Kidney epithelial cell (primary cell): ENCODE data around the gene PSMD3. TPM values are rescaled to one million over a fixed set of nuclear protein-coding genes. Genes with fewer than 3 reads are reported as not detected.

Experiments
- DNase-seq: peaks from one replicate; pipeline ENCODE4 v3.0.0-alpha.2; 2010; ENCODE audit warnings: low read depth
- H3K27me3 ChIP-seq: 2 replicates; pipeline ENCODE4 v1.6.0; 2011; ENCODE audit warnings: low read length; ENCODE audit not compliant: control insufficient read depth, insufficient read depth
- H3K36me3 ChIP-seq: 2 replicates; pipeline ENCODE4 v1.5.1; 2011; ENCODE audit warnings: low read length; ENCODE audit not compliant: control insufficient read depth, insufficient read depth
- H3K4me3 ChIP-seq: 2 replicates; pipeline ENCODE4 v1.5.1; 2011; ENCODE audit warnings: low read depth, mild to moderate bottlenecking, control low read depth, low read length
- total RNA-seq: library from RNA; depleted of rRNA; stranded (reverse); fragments of >200 nt; gene quantifications from 2 replicates; pipeline ENCODE4 v1.2.3, GENCODE V29; 2015
- TF ChIP-seq, protein P1 (sequence below): IDR thresholded peaks from 2 replicates; pipeline ENCODE4 v1.5.1; 2011; ENCODE audit warnings: mild to moderate bottlenecking, moderate library complexity, low read length, control low read depth, inconsistent platforms; ENCODE audit not compliant: insufficient read depth, poor library complexity, severe bottlenecking

The PSMD3 gene
- total RNA-seq, 1 donor from 2014 or later, result 104 TPM

DNA sequence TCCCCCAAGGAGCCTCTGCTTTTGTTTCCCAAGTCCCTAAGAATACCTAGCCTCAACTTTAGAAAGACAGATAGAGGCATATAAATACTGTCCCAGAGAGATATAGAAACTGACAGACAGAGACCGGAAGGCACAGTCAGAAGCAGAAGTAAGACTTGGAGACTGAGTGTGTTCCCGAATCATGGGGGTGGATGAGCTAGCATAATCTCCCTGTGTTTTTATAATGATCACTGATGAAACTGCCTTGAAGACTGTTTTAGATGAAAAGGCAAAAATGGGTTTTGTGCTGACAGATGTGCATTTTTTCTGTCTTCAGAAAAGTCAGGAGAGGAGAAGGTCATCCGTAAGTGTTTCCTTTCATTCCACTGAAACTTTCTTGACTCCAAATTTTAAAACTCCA, 8.3 kb upstream of the PSMD3 start:
- Histone ChIP-seq H3K36me3 (no peaks in the 10 kb centered on the region), H3K4me3 (no peak overlapping the region), H3K27me3 (peaks cover 4% of the 10 kb centered on the region)
- TF ChIP-seq, protein P1, sequence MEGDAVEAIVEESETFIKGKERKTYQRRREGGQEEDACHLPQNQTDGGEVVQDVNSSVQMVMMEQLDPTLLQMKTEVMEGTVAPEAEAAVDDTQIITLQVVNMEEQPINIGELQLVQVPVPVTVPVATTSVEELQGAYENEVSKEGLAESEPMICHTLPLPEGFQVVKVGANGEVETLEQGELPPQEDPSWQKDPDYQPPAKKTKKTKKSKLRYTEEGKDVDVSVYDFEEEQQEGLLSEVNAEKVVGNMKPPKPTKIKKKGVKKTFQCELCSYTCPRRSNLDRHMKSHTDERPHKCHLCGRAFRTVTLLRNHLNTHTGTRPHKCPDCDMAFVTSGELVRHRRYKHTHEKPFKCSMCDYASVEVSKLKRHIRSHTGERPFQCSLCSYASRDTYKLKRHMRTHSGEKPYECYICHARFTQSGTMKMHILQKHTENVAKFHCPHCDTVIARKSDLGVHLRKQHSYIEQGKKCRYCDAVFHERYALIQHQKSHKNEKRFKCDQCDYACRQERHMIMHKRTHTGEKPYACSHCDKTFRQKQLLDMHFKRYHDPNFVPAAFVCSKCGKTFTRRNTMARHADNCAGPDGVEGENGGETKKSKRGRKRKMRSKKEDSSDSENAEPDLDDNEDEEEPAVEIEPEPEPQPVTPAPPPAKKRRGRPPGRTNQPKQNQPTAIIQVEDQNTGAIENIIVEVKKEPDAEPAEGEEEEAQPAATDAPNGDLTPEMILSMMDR, result no peak
- DNase-seq, result no peak

DNA sequence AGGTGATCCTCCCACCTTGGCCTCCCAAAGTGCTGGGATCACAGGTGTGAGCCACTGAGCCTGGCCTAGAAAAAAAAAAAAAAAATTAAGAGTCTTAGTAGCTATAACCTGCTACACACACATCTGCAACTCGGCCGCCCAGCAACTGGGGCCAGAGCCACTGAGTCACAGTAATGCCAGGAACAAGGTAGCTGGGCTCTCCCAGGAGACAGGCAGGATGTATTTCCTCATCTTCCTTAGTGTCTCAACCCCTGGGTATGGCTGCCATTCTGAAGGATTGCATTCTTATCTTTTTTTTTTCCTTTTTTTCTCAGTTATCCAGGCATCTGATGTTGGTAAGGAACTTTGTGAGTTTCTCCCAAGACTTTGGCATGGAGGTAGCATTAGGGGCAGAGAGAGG, 7.1 kb upstream of the PSMD3 start:
- H3K27me3 ChIP-seq, result peaks cover 4% of the 10 kb centered on the region
- no peak overlapping the region for H3K4me3 ChIP-seq
- TF ChIP-seq, protein P1, result no peak
- no peak for DNase-seq
- H3K36me3 ChIP-seq, result no peaks in the 10 kb centered on the region

DNA sequence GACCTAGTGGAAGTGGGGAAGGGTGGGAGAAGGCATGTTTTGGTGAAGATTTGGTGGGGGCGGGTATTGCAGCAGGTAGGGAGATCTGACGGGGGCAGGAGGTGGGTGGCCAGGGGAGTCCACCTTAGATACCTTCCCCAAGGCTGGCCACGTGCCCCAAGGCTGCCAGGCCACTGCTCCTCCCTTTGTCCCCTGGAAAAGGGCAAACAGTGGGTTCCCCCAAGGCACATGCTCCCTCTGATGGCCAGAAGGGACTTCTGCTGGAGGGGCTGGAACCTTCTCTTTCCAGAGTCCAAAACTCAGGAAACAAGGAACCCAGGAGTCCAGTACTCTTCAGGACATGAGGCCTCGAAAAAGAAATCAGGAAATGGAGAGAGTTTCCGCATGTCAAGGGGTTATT, 6.2 kb upstream of the PSMD3 start:
- Histone ChIP-seq H3K27me3 (peaks cover 4% of the 10 kb centered on the region), H3K4me3 (no peak overlapping the region), H3K36me3 (no peaks in the 10 kb centered on the region)
- no peak for DNase-seq
- TF ChIP-seq, protein P1, result no peak

DNA sequence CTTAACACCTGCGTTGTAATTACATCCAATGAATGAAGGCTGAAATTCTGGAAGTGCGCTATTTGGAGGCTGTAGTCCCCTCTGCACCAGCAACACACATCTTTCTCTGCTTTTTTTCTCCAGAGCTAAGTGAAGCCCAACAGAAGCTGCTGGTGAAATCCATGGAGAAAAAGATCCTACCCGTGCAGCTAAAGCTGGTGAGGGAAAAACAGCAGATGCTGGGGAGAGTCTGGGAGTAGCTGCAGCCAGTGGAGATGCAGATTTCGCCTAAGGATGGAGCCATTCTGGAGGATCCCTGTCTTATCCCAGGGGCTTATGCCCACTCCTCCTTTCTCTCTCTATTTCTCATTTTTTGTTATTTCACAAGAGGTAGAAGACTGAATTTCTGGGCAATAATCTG, 4.8 kb upstream of the PSMD3 start:
- Histone ChIP-seq H3K4me3 (no peak overlapping the region), H3K36me3 (no peaks in the 10 kb centered on the region), H3K27me3 (no peaks in the 10 kb centered on the region)
- TF ChIP-seq, protein P1, result no peak
- no peak for DNase-seq

DNA sequence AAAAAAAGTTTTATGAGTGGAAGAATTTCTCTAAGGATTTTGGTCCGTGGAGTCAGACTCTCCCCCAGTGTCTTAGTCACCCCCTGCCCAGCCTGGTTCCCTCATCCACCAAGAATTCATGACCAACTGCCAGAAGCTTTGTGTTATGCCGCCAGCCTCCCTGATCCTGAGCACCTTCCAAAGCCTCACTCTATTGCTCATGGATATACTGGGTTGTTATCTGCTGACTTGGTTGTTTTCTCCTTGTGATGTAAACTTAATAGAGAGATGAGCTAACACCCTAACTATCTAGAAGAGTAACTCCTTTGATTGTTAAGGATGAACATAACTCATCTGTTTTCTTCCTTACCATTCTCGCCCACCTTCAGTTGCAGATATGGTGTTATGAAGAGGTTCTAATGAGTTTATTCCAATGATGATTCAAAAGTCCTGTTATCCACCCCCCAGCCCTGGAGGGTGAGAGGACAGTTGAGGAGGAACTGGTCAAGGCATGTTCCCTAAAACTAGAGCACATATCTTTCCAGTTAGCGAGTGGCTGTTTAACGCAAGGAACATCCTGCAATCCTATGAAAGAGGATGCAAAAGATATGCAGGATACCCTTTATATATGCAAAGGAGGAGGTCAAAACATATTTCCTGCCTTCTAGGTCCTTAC, 1.5 kb upstream of the PSMD3 start:
- DNase-seq, result peak; percentile 60
- no peaks in the 10 kb centered on the region for H3K27me3 ChIP-seq
- H3K36me3 ChIP-seq, result no peaks in the 10 kb centered on the region
- TF ChIP-seq, protein P1, result no peak
- no peak overlapping the region for H3K4me3 ChIP-seq

DNA sequence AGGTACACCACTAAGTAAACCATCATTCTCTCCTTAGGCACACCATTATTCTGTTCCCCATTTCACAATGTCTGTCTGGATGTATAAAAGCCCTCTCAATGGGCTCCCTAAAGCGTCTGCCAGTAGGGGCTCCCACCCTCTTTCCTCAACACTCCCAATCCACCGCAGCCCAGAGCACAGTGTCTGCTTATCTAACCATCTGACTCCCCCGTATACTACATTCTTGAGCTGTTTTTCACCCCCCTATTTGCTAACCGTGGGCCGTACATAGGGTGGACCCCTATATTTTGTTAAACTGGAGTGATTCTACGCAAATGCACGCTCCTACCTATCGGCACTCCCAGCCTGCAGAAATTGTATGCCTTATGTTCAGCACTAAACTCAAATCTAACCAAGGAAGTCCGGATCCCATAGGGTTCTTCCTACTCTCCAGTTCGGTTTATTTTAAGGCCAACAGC, 685 bp upstream of the PSMD3 start:
- H3K27me3 ChIP-seq, result no peaks in the 10 kb centered on the region
- no peaks in the 10 kb centered on the region for H3K36me3 ChIP-seq
- TF ChIP-seq, protein P1, result peak; percentile 32
- DNase-seq, result no peak
- H3K4me3 ChIP-seq, result peak overlapping the region; percentile 50
